HepG2 (cell line): ENCODE measurements around the gene SYNGR4. TPM values are rescaled to one million over a fixed set of nuclear protein-coding genes. Genes with fewer than 3 reads are reported as not detected.

Experiments
- BHLHE40 ChIP-seq: IDR thresholded peaks from 2 replicates; pipeline ENCODE4 v1.6.1; 2011; ENCODE audit warnings: low read length, improper control_type of control experiment
- BORCS8-MEF2B ChIP-seq: sonication (generic); formaldehyde crosslinking; IDR thresholded peaks from 2 replicates; pipeline ENCODE4 v1.8.0; 2022; ENCODE audit warnings: mild to moderate bottlenecking, missing genetic modification reagents
- BRF2 ChIP-seq: sonication (generic); formaldehyde crosslinking; IDR thresholded peaks from 2 replicates; pipeline ENCODE4 v1.8.1; 2022; ENCODE audit warnings: mild to moderate bottlenecking, missing genetic modification reagents
- ERF ChIP-seq: IDR thresholded peaks from 2 replicates; pipeline ENCODE4 v1.6.1; 2018; ENCODE audit warnings: missing biosample characterization, missing genetic modification reagents
- ETS1 ChIP-seq: sonication (generic); formaldehyde crosslinking; IDR thresholded peaks from 2 replicates; pipeline ENCODE4 v1.4.0; 2020; ENCODE audit warnings: missing genetic modification reagents
- GATAD1 ChIP-seq: IDR thresholded peaks from 2 replicates; pipeline ENCODE4 v1.6.1; 2016; ENCODE audit warnings: missing genetic modification reagents, missing compliant biosample characterization
- HMG20A ChIP-seq: IDR thresholded peaks from 2 replicates; pipeline ENCODE4 v1.6.1; 2016; ENCODE audit warnings: borderline replicate concordance
- JDP2 ChIP-seq: sonication (generic); formaldehyde crosslinking; IDR thresholded peaks from 2 replicates; pipeline ENCODE4 v1.8.1; 2022; ENCODE audit warnings: missing genetic modification reagents, borderline replicate concordance
- KDM5A ChIP-seq: fragments of 200-600 bp; sonication (generic); IDR thresholded peaks from 2 replicates; pipeline ENCODE4 v1.7.0; 2018; ENCODE audit warnings: antibody characterized with exemption, mild to moderate bottlenecking, low read length, borderline replicate concordance
- MAFK ChIP-seq, 2 experiments: IDR thresholded peaks in 1 of 2; conservative IDR thresholded peaks in 1 of 2; 2 replicates each; pipeline ENCODE4 v1.6.1; 2011; ENCODE audit warnings: improper control_type of control experiment in 2 of 2, low read length in 2 of 2
- MED1 ChIP-seq: sonication (generic); formaldehyde crosslinking; IDR thresholded peaks from 2 replicates; pipeline ENCODE4 v1.4.0; 2020; ENCODE audit warnings: missing genetic modification reagents
- MIER2 ChIP-seq: IDR thresholded peaks from 2 replicates; pipeline ENCODE4 v1.6.1; 2016; ENCODE audit warnings: missing biosample characterization, missing genetic modification reagents
- SIN3B ChIP-seq: fragments of 150-350 bp; IDR thresholded peaks from 2 replicates; pipeline ENCODE4 v1.6.1; 2014; ENCODE audit warnings: low read length
- ZNF138 ChIP-seq: sonication (generic); formaldehyde crosslinking; IDR thresholded peaks from 2 replicates; pipeline ENCODE4 v1.5.0; 2020; ENCODE audit warnings: mild to moderate bottlenecking, low read depth, missing genetic modification reagents
- ZNF747 ChIP-seq: sonication (generic); formaldehyde crosslinking; IDR thresholded peaks from 2 replicates; pipeline ENCODE4 v1.8.1; 2023; ENCODE audit warnings: missing genetic modification reagents, mild to moderate bottlenecking, borderline replicate concordance
- ZNF782 ChIP-seq: sonication (generic); formaldehyde crosslinking; IDR thresholded peaks from 2 replicates; pipeline ENCODE4 v1.4.0; 2020; ENCODE audit warnings: missing genetic modification reagents, mild to moderate bottlenecking, borderline replicate concordance
- ZNF879 ChIP-seq: sonication (generic); formaldehyde crosslinking; IDR thresholded peaks from 2 replicates; pipeline ENCODE4 v1.8.1; 2023; ENCODE audit warnings: missing genetic modification reagents
- ZSCAN12 ChIP-seq: sonication (generic); formaldehyde crosslinking; IDR thresholded peaks from 2 replicates; pipeline ENCODE4 v1.9.0; 2021; ENCODE audit warnings: mild to moderate bottlenecking, missing genetic modification reagents
- polyA plus RNA-seq, 8 experiments: library from polyadenylated mRNA; depleted of rRNA in 3 of 8; stranded (reverse) in 7 of 8; unstranded in 1 of 8; fragments of >200 nt; fragmentation: Illumina TruSeq in 4 of 8; extraction: Trizol in 4 of 8; gene quantifications; 2 replicates each; pipeline versions ENCODE4 v1.2.1 to v1.2.3, GENCODE V29; 2011 to 2016; ENCODE audit warnings: low read depth in 4 of 8, missing spikeins in 1 of 8, mixed read lengths in 1 of 8; ENCODE audit not compliant: insufficient read depth in 1 of 8
- total RNA-seq, 5 experiments: library from RNA; depleted of rRNA; stranded (reverse); fragments of >200 nt; fragmentation: Illumina TruSeq; extraction: Trizol; gene quantifications; 2 replicates each; pipeline ENCODE4 v1.2.3, GENCODE V29; 2016; ENCODE audit warnings: low read depth in 1 of 5
- TF ChIP-seq, protein P1 (sequence below): sonication (generic); formaldehyde crosslinking; IDR thresholded peaks from 2 replicates; pipeline ENCODE4 v1.5.1; 2020; ENCODE audit warnings: missing genetic modification reagents, mild to moderate bottlenecking, borderline replicate concordance
- TF ChIP-seq, protein P2 (sequence below): sonication (generic); formaldehyde crosslinking; IDR thresholded peaks from 2 replicates; pipeline ENCODE4 v1.4.0; 2020; ENCODE audit warnings: mild to moderate bottlenecking, low read depth, missing genetic modification reagents
- TF ChIP-seq, protein P3 (sequence below): IDR thresholded peaks from 2 replicates; pipeline ENCODE4 v1.6.1; 2016
- TF ChIP-seq, protein P4 (sequence below): sonication (generic); formaldehyde crosslinking; IDR thresholded peaks from 2 replicates; pipeline ENCODE4 v1.5.0; 2020; ENCODE audit warnings: missing genetic modification reagents
- TF ChIP-seq, protein P5 (sequence below): IDR thresholded peaks from 2 replicates; pipeline ENCODE4 v1.6.1; 2016; ENCODE audit warnings: mild to moderate bottlenecking, missing biosample characterization, missing genetic modification reagents

SYNGR4 gene
- total and polyA plus RNA-seq, 2 of the 13 experiments (the other 11 are each of a cell fraction or from before 2014, with no cell fraction given) = not detected

GRCh38 chr19:48332662-48333466, 31.3 kb upstream of the SYNGR4 start (continued):
- TF ChIP-seq ETS1 (no peak), BORCS8-MEF2B (CRISPR knock-in tag) (0 out of 2 replicates have a peak, but pooled peaks have one; percentile 32), JDP2 (CRISPR knock-in tag) (no peak), KDM5A (no peak), GATAD1 (CRISPR knock-in tag) (no peak; the same call in 1 of the 2 replicates), SIN3B (no peak), HMG20A (CRISPR knock-in tag) (no peak), MIER2 (CRISPR knock-in tag) (no peak), ZNF879 (CRISPR knock-in tag) (no peak), ZNF138 (CRISPR knock-in tag) (no peak), BHLHE40 (no peak), BRF2 (CRISPR knock-in tag) (no peak), ERF (CRISPR knock-in tag) (no peak), ZNF782 (CRISPR knock-in tag) (no peak), ZSCAN12 (CRISPR knock-in tag) (no peak), ZNF747 (no peak), MAFK (conservative IDR thresholded peaks at IDR 0.05 in 1 of 2, IDR thresholded peaks at IDR 0.05 in 1 of 2; ENCODE audit: low read length in 2 of 2) (peak in 1 of 2 experiments; percentile 21; a peak in 2 of 4 replicates), MED1 (CRISPR knock-in tag) (no peak)
- TF ChIP-seq, protein P1, sequence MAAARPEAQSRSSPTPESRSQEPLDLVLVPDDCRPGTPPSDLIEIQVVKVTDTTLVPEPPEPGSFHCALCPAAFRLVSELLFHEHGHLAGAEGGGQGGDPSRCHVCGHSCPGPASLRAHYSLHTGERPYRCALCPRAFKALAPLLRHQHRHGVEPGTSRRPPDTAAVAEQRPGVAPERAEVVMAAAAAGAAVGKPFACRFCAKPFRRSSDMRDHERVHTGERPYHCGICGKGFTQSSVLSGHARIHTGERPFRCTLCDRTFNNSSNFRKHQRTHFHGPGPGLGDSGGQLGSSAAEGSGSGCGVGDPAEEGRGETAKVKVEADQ (CRISPR knock-in tag) = no peak
- TF ChIP-seq, protein P2, sequence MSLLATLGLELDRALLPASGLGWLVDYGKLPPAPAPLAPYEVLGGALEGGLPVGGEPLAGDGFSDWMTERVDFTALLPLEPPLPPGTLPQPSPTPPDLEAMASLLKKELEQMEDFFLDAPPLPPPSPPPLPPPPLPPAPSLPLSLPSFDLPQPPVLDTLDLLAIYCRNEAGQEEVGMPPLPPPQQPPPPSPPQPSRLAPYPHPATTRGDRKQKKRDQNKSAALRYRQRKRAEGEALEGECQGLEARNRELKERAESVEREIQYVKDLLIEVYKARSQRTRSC = no peak
- TF ChIP-seq, protein P3, sequence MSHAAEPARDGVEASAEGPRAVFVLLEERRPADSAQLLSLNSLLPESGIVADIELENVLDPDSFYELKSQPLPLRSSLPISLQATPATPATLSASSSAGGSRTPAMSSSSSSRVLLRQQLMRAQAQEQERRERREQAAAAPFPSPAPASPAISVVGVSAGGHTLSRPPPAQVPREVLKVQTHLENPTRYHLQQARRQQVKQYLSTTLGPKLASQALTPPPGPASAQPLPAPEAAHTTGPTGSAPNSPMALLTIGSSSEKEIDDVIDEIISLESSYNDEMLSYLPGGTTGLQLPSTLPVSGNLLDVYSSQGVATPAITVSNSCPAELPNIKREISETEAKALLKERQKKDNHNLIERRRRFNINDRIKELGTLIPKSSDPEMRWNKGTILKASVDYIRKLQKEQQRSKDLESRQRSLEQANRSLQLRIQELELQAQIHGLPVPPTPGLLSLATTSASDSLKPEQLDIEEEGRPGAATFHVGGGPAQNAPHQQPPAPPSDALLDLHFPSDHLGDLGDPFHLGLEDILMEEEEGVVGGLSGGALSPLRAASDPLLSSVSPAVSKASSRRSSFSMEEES (CRISPR knock-in tag) = no peak
- TF ChIP-seq, protein P4, sequence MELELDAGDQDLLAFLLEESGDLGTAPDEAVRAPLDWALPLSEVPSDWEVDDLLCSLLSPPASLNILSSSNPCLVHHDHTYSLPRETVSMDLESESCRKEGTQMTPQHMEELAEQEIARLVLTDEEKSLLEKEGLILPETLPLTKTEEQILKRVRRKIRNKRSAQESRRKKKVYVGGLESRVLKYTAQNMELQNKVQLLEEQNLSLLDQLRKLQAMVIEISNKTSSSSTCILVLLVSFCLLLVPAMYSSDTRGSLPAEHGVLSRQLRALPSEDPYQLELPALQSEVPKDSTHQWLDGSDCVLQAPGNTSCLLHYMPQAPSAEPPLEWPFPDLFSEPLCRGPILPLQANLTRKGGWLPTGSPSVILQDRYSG (CRISPR knock-in tag) = no peak
- TF ChIP-seq, protein P5, sequence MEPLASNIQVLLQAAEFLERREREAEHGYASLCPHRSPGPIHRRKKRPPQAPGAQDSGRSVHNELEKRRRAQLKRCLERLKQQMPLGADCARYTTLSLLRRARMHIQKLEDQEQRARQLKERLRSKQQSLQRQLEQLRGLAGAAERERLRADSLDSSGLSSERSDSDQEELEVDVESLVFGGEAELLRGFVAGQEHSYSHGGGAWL = no peak
